HG03103 (cell line): ENCODE measurements around the gene MCM9.
"Not testable (repeated sequence)": the region's sequence is repeated elsewhere in the genome, so short reads cannot be mapped to it uniquely, and the experiment has no call there.

Experiments used
- ATAC-seq: cut with Tn5 transposase; IDR thresholded peaks from one replicate; pipeline ENCODE4 v1.9.1; 2021; ENCODE audit warnings: low read depth; ENCODE audit not compliant: unreplicated experiment

The MCM9 gene

GRCh38 chr6:118869350-118869749 lies 65.6 kb downstream of the MCM9 start:
- no peak for ATAC-seq

DNA sequence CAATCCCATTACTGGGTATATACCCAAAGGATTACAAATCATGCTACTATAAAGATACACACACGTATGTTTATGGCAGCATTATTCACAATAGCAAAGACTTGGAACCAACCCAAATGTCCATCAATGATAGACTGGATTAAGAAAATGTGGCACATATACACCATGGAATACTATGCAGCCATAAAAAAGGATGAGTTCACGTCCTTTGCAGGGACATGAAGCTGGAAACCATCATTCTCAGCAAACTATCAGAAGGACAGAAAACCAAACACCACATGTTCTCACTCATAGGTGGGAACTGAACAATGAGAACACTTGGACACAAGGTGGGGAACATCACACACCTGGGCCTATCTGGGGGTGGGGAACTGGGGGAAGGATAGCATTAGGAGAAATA lies 66.1 kb downstream of the MCM9 start:
- not testable (repeated sequence) for ATAC-seq

- no peak for ATAC-seq
Measured at GRCh38 chr6:118867181-118867580, 67.8 kb downstream of the MCM9 start.

- ATAC-seq = no peak
Measured at GRCh38 chr6:118865100-118865391, 69.9 kb downstream of the MCM9 start.

DNA sequence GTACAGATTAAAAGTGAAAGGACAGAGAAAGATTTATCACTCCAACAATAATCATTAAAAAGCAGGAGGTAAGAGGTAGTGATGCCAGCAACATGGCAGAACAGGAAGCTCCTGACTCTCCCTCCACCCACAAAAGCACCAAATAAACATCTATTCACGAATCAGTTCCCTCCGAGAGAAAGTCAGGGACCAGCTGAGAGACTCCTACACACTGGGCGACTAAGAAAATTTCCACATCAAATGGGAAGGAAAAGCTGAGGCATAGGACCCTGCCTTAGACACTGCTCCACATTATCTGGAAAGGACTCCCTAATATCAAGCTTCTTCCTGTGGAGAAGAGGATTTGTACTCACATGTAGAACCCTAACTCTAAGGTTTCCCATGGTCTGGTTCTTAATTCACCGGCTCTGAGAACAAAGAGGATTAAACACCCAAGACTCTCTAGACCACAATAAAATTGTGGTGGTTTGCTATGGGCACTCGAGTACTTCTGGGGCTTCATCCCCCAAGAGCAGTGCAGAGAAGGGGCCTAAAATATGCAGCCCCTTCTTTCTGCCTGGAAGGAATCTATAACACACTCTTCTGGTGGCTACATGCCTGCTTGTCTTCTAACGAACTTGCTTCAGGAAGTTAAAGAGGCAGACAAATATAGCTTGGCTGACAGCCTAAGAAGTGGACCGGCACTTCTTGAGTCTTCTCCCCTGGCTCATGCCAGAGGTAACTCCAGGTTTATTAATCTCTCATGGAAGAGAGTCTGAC lies 70.4 kb downstream of the MCM9 start:
- no peak for ATAC-seq

DNA sequence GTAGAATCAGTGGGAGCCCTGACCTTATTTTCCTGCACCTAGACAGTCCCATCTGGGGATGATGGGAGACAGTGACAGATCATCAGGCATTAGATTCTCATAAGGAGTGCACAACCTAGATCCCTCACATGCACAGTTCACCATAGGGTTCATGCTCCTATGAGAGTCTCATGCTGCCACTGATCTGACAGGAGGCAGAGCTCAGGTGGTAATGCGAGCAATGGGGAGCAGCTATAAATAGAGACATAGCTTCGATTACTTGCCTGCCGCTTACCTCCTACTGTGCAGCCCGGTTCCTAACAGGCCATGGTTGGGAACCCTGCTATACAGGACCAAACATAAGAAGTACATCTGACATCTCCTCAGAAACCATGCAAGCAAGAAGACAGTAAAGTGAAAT lies 72.5 kb downstream of the MCM9 start:
- no peak for ATAC-seq

- no peak for ATAC-seq
Measured at GRCh38 chr6:118860880-118861279, 74.1 kb downstream of the MCM9 start.

DNA sequence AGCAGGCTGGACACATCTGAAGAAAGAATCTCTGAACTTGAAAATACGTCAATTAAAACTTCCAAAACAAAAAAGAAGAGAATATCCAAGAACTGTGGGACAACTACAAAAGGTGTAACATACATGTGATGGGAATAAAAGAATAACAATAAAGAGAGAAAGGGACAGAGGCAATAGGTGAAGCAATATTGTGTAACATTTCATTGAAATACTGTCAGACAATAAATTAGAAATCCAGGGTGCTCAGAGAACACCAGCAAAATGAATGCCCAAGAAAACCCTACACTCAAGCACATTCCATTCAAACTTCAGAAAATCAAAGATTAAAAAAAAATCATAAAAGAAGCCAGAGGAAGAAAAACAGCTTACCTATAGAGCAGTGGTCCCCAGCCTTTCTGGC lies 74.6 kb downstream of the MCM9 start:
- ATAC-seq = no peak

GRCh38 chr6:118859517-118860064 lies 75.4 kb downstream of the MCM9 start:
- ATAC-seq = no peak

- no peak for ATAC-seq
Measured at GRCh38 chr6:118856301-118856700, 78.7 kb downstream of the MCM9 start.

DNA sequence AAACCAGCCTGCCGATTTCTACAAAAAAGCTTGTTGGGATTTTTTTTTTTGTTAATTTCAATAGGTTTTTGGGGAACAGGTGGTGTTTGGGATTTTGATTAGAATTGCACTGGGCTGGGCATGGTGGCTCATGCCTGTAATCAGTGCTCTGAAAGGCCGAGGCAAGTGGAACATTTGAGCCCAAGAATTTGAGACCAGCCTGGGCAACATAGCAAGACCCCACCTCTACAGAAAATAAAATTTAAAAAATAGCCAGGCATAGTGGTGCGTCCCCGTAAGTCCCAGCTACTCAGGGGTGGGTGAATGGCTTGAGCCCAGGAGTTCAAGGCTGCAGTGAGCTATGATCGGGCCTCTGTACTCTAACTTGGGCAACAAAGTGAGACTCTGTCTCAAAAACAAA lies 81.6 kb downstream of the MCM9 start:
- ATAC-seq = no peak

- ATAC-seq = peak; percentile 30
Measured at GRCh38 chr6:118844915-118845314, 90.0 kb downstream of the MCM9 start.

DNA sequence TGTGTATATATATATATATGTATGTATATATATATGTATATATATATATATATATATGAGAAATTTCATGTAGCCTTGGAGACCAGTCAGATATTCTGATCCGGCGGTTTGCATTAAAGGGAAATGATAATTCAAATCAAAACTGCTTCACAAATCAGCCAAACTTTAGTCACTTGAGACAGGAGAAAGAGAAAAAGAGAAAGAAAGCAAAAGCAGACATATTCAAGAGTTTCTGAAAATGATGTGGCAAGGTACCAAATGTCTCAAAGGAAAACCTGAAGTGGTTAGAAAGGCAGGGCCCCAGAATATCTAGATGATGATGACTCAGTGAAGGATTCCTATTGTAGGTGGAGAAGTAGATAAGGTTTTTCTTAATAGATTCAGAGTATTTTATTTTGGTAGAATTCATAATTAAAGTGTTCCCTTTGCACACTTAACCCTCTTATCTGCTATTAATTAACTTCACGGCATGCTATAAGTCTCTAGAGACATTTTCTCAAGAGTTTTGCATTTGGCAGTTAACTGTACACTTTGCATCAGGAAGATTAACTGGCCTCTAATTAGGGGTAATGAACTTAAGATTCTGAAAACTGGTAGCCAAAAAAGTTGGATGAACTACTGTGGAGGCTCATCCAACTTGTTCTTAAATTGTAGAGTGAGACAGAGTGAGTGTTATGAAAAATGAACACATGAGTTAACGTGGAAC lies 91.1 kb downstream of the MCM9 start:
- peak; percentile 92 for ATAC-seq

DNA sequence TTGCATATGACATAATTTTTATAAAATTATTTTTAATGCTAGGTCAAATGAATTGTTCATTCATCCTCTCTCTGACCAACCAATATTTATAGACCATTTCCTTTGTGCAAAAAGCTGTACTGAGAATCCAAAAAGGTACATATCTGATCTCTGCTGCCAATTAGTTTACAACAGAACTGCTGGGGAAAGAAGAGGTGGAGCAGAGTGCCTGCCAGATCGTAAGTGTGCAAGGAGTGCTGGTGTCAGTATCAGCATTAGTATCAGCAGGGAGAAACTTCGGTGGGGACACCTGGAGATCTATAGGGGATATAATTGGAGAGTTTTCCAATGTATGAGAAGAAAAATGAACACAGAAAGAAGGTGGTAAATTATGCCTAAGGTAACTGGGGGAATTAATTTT lies 104.3 kb downstream of the MCM9 start:
- ATAC-seq = no peak

DNA sequence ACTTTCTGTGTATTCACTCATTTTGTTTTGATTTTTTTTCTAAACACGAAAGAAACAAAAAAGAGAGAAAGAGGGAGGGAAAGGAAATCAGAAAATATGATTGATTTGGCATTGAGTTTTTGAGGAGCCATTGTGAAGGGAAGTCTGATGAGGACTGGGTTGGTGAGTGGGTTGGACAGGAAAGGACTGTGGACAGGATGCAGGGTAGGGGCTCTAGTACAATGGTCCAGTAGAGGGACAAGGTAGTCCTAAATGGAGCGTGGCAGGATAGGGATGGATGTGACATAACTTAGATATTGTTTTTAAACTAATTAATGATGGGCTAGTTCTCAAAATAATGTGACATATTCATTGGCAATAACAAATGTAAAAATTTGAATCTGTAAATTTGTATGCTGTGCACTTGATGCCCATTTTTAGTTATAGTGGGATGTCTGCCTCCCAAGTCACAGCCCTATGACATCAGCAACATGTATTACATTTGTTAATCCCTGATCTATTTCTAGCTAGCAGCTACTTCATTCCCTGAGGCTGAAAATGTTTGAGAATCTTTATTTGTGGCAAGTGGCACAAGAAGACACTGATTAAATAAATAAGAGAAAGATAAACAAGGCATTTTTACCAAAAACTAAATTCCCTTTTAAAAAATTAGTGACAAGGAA lies 105.0 kb downstream of the MCM9 start:
- no peak for ATAC-seq

DNA sequence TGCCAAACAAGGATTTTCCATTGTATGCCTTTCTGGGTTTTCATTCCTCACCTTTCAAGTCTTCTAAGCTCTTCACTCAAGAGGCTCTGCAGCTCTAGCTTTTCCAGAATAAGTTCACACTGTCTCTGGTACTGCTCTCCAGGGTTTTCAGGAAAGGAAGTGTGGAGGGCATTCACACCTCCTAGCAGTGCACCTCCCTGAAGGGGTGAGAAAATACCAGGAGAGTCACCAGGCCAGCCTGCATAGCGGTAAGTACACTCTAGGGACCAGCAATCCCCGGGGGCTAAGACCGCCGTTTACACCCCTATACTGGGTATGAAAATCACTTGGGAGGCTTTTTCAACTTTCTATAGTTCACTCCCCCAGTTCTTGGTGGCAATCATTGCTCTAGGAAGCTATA lies 108.9 kb downstream of the MCM9 start:
- ATAC-seq = no peak

DNA sequence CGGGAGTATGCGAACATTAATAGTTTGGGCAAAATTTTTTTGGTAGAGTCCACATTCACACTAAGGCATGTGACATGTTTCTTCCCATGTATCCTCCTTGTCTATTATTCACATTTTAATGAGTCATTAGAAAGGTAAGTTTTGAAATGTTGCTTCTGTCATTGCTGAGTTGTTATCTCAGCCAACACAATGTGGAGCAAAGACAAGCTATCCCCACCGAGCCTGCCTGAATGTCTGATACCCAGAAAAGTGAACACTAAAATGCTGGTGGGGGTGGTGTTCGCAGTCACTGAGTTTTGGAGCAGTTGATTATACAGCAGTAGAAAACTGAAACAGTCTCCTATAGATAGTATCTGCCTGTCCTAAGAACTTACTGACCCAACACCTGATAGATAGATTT lies 109.3 kb downstream of the MCM9 start:
- ATAC-seq = no peak

DNA sequence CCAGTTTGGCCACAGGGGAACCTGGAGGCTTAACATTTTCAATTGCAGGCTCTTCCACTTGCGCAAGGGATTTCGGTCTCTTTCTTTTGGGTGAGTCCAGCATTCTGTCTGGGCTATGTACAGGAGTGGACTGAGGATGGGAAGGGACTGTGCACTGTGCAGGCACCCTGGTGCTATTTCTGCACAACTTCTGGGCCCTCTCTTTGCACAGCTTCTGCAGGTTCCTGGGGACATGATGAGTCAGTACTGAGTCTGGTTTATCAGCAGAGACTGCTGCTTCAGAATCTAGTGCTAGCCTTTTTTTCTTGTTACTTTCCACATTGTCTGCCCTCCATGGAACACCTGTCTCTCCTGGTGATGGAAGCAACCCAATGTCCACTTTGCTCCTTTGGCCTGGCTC lies 119.5 kb downstream of the MCM9 start:
- ATAC-seq = no peak

- ATAC-seq = no peak
Measured at GRCh38 chr6:118813775-118814174, 121.2 kb downstream of the MCM9 start.

DNA sequence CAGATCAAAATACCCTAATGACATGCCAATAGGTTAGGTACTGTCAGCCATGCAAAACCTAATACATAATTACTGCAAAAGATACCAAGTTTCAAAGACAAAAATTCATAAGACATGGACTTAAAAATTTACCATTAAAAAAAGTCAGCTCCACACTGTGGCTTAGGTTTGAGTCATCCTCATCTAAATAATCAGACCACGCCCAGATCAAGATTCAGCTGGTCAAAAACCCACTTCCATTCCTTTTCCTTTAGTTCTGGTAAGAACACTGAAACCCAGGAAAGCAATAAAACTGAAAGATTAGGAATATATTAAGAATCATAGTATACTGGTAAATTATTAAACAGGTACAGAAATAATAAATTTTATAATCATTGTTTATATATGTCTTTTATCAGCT lies 122.0 kb downstream of the MCM9 start:
- no peak for ATAC-seq

- ATAC-seq = peak; percentile 74
Measured at GRCh38 chr6:118810420-118811027, 124.4 kb downstream of the MCM9 start.
